Right renal pelvis (tissue), 4 donors: ENCODE measurements around the gene RPS16. TPM values are rescaled to one million over a fixed set of nuclear protein-coding genes. Genes with fewer than 3 reads are reported as not detected.

Source experiments
- DNase-seq, 4 donors: peaks; one replicate each; pipeline ENCODE4 v3.0.0-alpha.2; 2013; ENCODE audit warnings: low read depth in 4 of 4, low spot score in 3 of 4, missing footprints in 1 of 4
- polyA plus RNA-seq, 4 donors: library from polyadenylated mRNA; unstranded; fragments of 120-200 nt; gene quantifications; one replicate each; pipeline ENCODE4 v1.2.1, GENCODE V29; 2013; ENCODE audit not compliant: insufficient read length in 4 of 4

Gene RPS16
- polyA plus RNA-seq, 4 donors = 1,088 to 1,343 (median 1,270) TPM

- no peak for DNase-seq
Observed at GRCh38 chr19:39408392-39409207, 27.1 kb downstream of the RPS16 start.

GRCh38 chr19:39407660-39408391 is 27.9 kb downstream of the RPS16 start:
- no peak for DNase-seq

GRCh38 chr19:39407410-39407659 is 28.4 kb downstream of the RPS16 start:
- no peak for DNase-seq

GRCh38 chr19:39406656-39407409 is 28.9 kb downstream of the RPS16 start, which contains the start of gene ZFP36:
TSS of gene ZFP36 (plus strand) at chr19:39406847. CDS start at chr19:39406905, 58 bp downstream.
- peak in 1 of 4 donors; percentile 56 for DNase-seq

- DNase-seq = no peak
Observed at GRCh38 chr19:39405958-39406655, 29.6 kb downstream of the RPS16 start.

GRCh38 chr19:39405261-39405957 is 30.3 kb downstream of the RPS16 start:
- no peak for DNase-seq

GRCh38 chr19:39403331-39404312 is 32.1 kb downstream of the RPS16 start:
- DNase-seq = peak; percentile 78 to 81 (median 80)

- peak in 3 of 4 donors; percentile 87 to 88 (median 88) for DNase-seq
Observed at GRCh38 chr19:39402346-39403300, 33.1 kb downstream of the RPS16 start.

- DNase-seq = no peak
Observed at GRCh38 chr19:39401549-39402345, 34.0 kb downstream of the RPS16 start.

- no peak for DNase-seq
Observed at GRCh38 chr19:39401070-39401548, 34.6 kb downstream of the RPS16 start.

GRCh38 chr19:39400061-39400460 is 35.7 kb downstream of the RPS16 start:
- no peak for DNase-seq

GRCh38 chr19:39399668-39400050 is 36.1 kb downstream of the RPS16 start:
- DNase-seq = no peak

GRCh38 chr19:39398297-39398864 is 37.4 kb downstream of the RPS16 start:
- DNase-seq = no peak

- no peak for DNase-seq
Observed at GRCh38 chr19:39397360-39398296, 38.1 kb downstream of the RPS16 start.

GRCh38 chr19:39390751-39391437 is 44.9 kb downstream of the RPS16 start, which contains the start of the genes MED29 and PAF1:
TSS of gene MED29 (plus strand) at chr19:39391378. CDS start at chr19:39391423, 45 bp downstream.
TSS of gene PAF1 (minus strand) at chr19:39391106. CDS start at chr19:39390864, 242 bp downstream.
- DNase-seq = peak; percentile 96 to 100 (median 99)
